LNCAP (cell line): ENCODE data around the gene SGMS1.

Experiments used
- CTCF ChIP-seq: fragments of 450-650 bp; IDR thresholded peaks from 2 replicates; pipeline ENCODE4 v1.5.1; 2017; ENCODE audit warnings: mild to moderate bottlenecking

Gene SGMS1

GRCh38 chr10:50295367-50295766 is 328.4 kb downstream of the SGMS1 start:
- TF ChIP-seq CTCF, result no peak

GRCh38 chr10:50294582-50294981 is 329.2 kb downstream of the SGMS1 start:
- no peak for TF ChIP-seq CTCF

- no peak for TF ChIP-seq CTCF
Measured at GRCh38 chr10:50293513-50294313, 330.0 kb downstream of the SGMS1 start.

DNA sequence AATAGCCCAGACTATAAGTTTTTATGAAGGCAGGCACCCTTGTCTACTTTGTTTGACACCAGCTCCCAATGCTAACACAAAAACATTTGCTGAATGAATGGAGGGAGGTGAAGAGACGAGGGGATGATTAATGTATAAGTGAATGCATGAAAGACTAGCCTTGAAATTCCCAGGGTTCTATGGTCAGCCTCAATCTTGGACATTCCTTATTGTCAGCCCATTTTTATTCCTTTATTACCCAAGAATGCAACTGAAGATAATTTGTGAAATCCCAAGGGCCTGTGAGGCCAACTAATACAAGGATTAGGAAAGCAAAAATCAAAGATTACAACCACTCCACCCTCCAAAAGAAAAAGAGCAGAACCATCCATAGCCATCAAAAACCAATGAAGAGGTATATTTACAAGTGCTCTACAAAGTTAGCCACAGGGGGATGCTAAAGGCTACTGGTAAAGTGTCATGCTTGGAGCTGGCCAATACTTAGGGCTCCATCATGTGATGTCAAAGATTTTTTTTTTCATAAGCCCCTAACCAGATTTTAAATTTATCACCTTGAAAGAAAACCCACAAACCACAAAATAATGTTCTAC is 332.4 kb downstream of the SGMS1 start:
- TF ChIP-seq CTCF, result peak; percentile 33; the same call in 1 of the 2 replicates

DNA sequence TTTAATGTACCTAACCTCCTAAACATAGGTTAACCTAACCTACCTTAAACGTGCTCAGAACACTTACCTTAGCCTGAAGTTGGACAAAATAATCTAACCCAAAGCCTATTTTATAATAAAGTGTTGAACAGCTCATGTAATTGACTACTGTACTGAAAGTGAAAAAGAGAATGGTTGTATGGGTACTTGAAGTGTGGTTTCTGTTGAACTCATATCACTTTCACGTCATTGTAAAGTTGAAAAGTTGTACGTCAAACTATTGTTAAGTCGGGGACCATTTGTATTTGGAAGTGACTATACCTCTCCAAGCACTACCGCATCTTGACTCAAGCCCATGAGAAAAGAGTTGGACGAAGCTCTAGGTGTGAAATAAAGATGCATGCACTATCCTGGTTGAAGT is 334.6 kb downstream of the SGMS1 start:
- TF ChIP-seq CTCF, result no peak

DNA sequence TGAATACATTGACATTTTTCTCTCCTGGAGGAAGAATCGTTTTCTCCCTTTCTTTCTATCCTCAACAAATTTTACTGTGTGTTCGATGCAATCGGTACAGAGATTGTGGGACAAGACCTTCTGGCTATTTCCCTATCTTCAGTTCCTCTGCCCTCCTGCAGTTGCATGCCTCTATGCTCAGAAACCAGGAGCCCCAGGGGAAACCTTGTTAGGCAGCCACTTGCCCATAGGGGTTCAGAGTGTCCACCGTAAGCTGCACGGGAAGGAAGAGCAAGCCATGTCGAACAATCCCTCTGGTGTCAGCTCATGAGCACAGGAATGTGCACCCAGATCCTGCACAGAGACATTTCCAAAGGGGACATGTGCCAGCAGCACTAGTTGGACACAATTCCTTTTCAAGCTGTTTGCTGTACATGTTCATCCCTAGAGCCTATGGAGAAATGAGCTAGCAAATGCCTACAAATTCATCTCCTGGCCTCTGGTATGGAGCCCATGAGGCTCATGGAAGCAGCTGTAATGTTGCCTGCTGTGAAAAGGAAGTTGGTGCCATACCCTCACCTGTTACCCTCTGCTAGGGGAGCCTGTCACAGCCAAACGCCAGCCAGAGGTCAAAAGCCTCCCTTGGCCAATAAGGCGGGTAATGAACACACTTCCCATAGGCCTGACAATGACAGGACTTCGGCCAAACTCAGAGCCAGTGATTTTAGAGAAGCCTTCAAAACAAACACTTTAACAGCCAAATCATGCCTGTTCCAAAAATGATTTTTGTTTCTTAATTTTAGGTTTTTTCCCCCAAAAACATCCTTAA is 336.6 kb downstream of the SGMS1 start:
- TF ChIP-seq CTCF, result no peak

GRCh38 chr10:50286517-50286916 is 337.2 kb downstream of the SGMS1 start:
- TF ChIP-seq CTCF, result no peak
